ENCODE results near the gene CCDC92.

The CCDC92 gene

GRCh38 chr12:123908884-123909725 is 63.5 kb downstream of the CCDC92 start:
- DNase-seq (ENCODE audit: low read depth), result no peak

GRCh38 chr12:123907726-123908476 is 64.7 kb downstream of the CCDC92 start:
- DNase-seq (ENCODE audit: low read depth), result no peak

GRCh38 chr12:123906711-123907420 is 65.8 kb downstream of the CCDC92 start:
- no peak for DNase-seq (ENCODE audit: low read depth)

GRCh38 chr12:123905319-123905925 is 67.2 kb downstream of the CCDC92 start:
- peak; percentile 46 for DNase-seq (ENCODE audit: low read depth)

GRCh38 chr12:123903301-123904065 is 69.1 kb downstream of the CCDC92 start:
- no peak for DNase-seq (ENCODE audit: low read depth)

- DNase-seq (ENCODE audit: low read depth), result no peak
Observed at GRCh38 chr12:123902821-123903220, 69.8 kb downstream of the CCDC92 start.

- no peak for DNase-seq (ENCODE audit: low read depth)
Observed at GRCh38 chr12:123900871-123901376, 71.7 kb downstream of the CCDC92 start.

GRCh38 chr12:123899368-123899767 is 73.3 kb downstream of the CCDC92 start:
- DNase-seq (ENCODE audit: low read depth), result no peak

- DNase-seq (ENCODE audit: low read depth), result no peak
Observed at GRCh38 chr12:123898673-123899072, 74.0 kb downstream of the CCDC92 start.

GRCh38 chr12:123897221-123897620 is 75.4 kb downstream of the CCDC92 start:
- DNase-seq (ENCODE audit: low read depth), result peak; percentile 45

- no peak for DNase-seq (ENCODE audit: low read depth)
Observed at GRCh38 chr12:123896767-123897166, 75.9 kb downstream of the CCDC92 start.

GRCh38 chr12:123895451-123895850 is 77.2 kb downstream of the CCDC92 start:
- no peak for DNase-seq (ENCODE audit: low read depth)

GRCh38 chr12:123894823-123895345 is 77.7 kb downstream of the CCDC92 start:
- no peak for DNase-seq (ENCODE audit: low read depth)

GRCh38 chr12:123893276-123893675 is 79.4 kb downstream of the CCDC92 start:
- DNase-seq (ENCODE audit: low read depth), result no peak

GRCh38 chr12:123892853-123893252 is 79.8 kb downstream of the CCDC92 start:
- no peak for DNase-seq (ENCODE audit: low read depth)

GRCh38 chr12:123892180-123892559 is 80.5 kb downstream of the CCDC92 start:
- no peak for DNase-seq (ENCODE audit: low read depth)

- DNase-seq (ENCODE audit: low read depth), result no peak
Observed at GRCh38 chr12:123891516-123892179, 81.0 kb downstream of the CCDC92 start.

- DNase-seq (ENCODE audit: low read depth), result no peak
Observed at GRCh38 chr12:123891011-123891410, 81.6 kb downstream of the CCDC92 start.

GRCh38 chr12:123890536-123890902 is 82.1 kb downstream of the CCDC92 start:
- no peak for DNase-seq (ENCODE audit: low read depth)

- no peak for DNase-seq (ENCODE audit: low read depth)
Observed at GRCh38 chr12:123889848-123890535, 82.6 kb downstream of the CCDC92 start.

Data from non-pigmented ciliary epithelial cell (primary cell).